Measurements from ENCODE around the gene ZMYND12.

The ZMYND12 gene

DNA sequence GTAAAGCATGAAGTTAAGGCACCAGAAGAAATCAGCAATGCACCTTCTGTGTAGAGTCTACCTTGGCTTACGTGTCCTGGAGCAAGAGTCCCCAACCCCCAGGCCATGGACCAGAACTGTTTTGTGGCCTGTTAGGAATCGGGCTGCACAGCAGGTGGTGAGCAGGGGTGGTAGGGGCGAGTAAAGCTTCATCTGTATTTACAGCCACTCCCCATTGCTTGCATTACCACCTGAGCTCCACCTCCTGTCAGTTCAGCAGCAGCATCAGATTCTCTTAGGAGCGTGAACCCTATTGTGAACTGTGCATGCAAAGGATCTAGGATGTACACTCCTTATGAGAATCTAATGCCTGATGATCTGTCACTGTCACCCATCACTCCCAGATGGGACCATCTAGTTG is 21.5 kb downstream of the ZMYND12 start:
- no peak for DNase-seq

DNA sequence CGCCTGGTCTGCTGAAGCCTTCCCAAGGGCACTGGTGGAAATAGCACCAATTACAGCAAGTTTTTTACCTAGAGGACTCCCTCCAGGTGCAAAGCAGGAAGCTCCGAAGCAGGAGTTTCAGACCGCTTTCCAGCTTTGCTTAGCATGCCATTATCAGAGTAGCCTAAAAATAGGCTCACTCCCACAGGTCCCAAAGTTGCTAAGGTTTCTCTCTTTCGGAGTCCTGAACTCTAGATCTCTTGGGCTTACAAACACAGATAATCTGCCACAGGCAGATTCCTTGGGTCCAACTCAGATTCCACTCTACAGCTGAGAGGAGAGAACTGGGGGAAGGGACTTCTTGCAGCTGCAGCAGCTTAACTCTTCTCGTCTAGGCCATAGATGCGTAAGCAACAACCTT is 22.5 kb downstream of the ZMYND12 start:
- no peak for DNase-seq

DNA sequence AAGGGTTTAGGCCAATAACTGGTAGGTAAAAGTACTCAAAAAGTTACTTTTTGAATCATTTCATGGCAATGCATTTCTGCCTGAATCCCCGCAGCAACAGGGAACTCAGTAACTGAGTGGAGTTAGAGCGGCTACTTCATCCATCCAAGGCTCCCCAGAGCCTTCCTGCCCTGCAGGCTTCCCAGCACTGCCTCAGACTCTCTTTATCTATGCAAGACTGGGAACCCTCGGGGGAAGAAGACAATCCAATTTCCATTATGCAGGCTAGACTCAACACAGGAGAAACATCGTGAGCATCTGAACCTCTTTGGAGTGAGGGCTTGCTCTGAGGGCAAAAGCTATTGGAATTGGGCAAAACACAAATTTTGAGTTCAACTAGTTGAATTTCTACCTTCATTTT is 23.1 kb downstream of the ZMYND12 start:
- no peak for DNase-seq

DNA sequence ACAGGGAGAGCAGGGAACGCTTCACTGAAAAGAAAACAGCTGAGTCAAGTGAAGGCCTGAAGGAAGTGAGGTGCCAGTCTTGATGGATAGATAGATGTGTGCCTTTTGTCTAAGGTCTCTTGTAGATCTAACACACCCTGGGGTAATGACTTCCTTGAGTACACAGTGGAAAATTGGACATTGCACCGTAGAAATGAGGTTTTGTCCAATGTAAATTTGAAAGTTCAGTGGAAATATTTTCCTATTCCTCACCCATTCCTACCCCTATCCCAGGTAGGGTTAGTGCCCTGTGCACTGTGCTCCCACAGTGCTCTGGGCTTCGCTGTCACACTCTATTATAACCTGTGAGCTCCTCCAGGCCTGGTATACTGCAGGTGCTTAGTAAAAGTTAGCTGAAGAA is 24.3 kb downstream of the ZMYND12 start:
- peak; percentile 22 for DNase-seq

DNA sequence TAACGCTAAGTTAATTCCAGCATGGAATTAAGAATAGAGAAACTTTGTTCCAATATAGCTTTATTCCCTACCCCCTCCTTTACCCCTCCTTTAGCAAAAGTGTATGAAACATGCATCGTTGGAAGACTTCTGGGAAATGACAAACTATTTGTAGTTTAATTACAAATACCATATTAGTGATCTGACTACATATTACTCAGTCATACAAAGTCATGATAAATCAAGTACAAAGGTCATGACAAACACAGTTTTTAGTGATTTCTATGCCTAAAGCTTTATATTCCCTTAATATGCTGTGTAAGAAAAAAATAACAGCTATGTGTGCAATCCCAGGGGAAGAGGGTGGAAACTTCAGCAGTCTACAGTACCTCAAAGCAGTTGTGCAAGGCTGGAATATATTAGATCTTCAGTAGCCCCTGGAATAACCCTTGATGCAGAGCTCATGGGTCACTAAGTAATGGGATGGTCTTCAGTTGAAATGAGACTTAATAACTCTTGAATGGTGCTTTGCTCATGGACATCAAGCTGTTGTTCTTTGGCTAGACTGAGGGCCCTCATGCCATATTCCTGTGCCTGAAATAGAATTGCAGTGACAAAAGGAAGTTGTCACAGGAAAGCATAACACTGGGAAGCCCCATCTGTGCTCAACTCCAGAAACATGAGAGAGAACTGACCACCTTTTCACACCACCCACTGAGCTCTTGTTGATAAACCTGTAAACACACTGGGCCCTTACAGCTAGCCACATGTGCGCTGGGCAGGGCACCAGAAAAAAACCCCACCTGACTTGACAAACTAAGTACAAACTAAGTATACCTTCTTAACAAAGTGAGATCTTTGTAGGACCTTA is 25.3 kb downstream of the ZMYND12 start:
- DNase-seq = no peak

DNA sequence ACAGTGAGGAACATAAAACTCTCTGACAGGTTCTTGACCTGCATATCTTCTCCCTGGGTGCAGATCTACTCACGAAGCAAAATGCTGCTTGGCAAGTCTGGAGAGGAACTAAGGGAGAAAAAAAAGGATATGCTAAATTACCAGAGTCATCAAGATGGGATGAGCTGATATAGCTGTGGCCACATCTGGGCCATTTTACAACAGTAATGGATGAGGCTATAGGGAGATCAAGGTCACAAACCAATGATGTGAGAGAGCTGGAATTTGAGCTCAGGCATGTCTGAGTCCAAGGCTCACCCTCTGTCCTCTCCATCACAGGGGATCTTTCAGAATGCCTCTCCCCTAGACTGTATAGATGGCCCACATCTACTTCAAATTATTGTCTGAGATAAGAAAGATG is 26.2 kb downstream of the ZMYND12 start:
- no peak for DNase-seq

DNA sequence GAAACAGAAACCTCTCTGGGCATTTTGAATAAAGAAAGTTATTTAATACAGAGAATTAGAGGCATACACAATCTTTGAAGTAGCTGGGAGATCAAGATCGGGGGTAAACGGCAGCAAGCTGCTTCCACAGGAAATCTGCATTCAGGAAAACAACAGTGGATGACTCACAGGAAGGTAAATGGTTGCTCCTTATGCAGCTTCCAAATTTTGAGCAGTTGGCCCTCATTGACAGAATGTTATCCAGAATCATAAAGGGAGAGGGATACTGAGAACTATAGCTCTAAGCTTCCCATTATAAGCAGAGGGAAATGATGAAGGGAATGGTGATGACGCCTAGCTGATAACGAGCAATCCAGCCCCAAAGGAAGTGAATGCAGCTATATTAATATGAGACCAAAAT is 28.6 kb downstream of the ZMYND12 start:
- no peak for DNase-seq

DNA sequence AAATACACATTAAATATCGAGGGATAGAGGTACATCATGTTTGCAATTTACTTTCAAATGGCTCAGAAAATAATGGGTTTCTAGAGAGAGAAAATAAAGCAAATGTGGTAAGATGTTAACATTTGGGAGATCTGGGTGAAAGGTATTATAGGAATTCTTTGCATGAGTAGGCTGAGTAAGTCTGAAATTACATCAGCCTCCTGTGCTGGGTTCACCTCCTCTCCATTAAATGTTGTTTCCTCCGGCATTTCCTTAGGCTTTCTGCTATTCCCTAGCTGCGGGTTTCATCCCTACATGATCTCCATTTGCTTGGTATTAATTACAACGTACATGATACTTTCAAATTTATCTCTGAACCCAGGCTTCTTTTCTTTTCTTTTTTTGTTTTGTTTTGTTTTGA is 31.6 kb downstream of the ZMYND12 start:
- no peak for DNase-seq

DNA sequence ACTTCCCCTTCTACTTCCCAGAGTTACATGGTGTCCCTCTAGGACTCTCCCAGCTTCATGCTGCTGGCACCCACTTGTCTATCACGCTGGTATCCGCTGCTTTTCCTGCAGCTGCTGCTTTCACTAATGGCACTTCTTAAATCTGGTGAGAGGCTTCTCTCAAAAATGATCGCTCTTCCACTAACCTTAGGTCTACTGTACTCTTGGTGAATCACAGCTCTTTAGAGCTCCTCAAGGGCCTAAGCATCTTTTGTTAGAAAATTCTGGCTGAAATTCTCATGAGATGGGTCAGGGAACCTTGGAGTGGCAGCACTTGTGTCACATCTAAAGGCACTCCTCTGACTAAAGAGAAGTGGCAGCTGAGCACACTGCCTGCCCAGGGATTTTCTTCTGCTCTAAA is 32.1 kb downstream of the ZMYND12 start:
- peak; percentile 51 for DNase-seq

DNA sequence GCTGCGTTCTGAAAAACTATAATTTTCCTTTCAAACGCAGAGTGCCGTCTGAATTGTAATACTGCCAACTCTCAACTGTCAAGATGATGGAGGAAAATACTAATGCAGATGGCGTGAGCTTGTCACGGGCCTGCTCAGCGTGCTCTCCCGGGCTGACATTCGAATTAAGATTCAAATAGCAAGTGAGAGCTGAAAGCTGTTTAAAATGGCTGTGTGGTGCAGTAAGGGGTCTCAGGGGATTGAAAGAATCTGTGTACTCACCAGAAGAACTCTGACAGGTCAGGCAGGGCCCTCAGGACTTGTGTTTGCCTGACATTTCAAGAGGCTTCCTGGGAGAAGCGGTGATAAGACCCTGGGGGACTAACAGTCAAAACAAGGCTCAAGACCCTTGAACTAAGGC is 33.1 kb downstream of the ZMYND12 start:
- peak; percentile 49 for DNase-seq

DNA sequence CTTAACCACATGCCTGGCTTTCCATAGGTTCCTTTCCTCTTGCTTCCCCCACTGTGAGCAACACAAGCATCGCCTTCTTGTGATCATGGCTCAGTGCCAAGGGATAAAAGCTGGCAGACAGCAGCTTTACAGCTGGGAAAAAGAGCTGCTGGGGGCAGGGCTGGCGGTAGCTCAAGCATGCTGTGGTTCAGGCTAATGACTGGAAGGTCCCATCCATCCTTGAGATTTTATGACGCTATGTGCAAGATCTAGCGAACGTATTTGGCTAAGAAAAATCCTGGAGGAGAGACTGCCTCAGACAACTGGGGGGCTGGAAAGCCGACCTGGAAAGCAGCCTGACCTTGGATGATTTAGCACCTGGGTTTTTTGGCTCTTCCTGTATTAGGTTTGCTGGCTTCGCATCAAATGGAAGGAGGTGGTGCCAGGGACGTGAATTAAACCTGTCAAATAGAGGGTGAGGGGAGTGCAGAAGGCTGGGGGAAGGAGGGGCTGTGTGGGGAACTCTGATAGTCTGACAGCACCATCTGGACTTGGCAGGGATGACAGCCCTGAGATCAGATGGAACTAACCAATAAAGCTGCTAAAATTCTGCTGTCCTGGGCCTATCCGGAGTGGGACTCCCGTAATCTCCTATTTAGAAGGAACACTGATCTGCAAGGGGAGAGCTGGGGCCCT is 34.8 kb downstream of the ZMYND12 start:
- DNase-seq = peak; percentile 97

DNA sequence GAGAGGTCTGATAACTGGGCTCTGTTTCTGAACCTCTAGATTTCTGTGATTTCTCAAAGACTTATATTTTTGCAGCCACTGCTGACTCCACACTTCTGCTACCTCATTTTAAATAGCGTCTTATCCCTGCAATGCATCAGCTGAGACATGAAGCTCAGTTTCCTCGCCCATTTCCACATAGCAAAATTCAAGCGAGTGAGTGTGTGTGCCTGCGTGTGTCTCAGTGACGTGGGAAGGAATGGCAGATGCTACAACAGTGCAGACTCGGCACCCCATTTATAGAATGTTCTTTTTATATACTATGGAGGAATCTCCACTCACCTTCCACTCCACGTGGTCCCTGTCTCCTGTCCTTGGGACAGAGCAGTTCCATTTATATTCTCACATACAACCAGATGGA is 35.7 kb downstream of the ZMYND12 start:
- no peak for DNase-seq

DNA sequence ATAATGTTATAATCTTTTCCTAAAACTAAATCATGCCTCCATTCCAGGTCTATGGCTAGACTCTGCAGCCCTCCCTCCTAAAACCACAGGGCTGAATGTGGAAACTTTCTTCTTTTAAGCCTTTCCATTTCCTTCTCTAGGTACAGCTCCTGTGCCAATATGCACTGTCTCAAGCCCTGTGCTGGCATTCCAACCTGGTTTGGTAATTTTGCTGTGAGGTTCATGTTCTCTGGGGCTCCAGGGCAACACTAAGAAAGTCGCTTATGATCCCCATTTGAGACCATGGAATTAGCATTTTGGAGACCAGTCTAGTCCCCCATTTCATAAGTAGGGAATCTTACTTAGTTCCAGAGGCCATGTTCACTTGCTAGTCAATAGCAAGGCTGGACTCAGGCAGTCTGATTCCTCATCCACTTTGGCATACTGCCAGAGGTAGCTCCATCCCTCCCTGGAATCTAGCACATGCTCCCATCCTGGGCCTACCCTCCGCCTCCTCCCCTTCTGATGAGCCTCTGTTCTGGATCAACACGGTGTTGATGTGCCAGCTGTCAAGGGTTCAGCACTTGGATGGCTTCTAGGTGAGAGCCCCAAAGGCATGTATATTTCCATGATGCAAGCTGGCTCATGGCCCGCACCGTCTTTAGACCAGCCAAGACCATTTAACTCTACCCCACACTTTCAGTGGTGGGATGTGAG is 36.5 kb downstream of the ZMYND12 start:
- DNase-seq = peak; percentile 63

DNA sequence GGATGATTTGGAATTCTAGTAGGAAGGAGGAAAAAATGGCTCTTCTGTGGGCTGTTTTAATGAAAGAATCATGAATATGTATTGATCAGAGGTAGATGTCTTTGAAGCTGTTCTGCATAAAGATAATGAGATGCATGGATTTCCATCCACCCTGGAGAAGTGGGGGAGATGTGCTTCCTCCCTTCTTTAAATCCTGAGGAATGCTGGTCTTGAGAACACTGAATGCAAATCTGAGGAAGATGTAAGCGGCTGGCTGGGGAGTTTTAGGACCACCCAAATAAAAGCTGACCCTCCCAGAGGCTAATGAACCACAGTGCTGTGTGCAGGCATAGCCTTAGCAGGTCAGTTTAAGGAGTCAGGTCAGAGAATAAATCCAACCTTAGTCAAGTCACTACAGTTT is 37.3 kb downstream of the ZMYND12 start:
- no peak for DNase-seq

DNA sequence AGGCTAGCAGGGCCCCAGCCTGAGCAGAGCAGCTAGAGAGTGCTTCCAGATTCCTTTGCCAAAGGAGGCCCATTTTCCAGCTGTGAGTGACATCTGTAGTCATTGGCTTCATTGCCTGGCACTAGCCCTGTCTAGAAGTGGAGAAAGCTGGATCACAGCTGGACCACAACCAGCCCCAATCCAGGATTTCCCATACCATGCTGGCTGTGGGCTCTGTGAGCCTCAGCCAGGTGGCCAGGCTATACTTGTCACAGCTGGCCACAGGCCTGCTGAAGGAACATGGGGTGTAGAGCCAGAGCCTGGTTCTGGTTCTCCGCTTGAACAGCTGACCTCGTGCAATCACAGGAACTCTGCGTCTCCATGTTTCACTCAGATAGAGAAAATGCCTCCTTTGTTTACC is 38.7 kb downstream of the ZMYND12 start:
- DNase-seq = no peak

DNA sequence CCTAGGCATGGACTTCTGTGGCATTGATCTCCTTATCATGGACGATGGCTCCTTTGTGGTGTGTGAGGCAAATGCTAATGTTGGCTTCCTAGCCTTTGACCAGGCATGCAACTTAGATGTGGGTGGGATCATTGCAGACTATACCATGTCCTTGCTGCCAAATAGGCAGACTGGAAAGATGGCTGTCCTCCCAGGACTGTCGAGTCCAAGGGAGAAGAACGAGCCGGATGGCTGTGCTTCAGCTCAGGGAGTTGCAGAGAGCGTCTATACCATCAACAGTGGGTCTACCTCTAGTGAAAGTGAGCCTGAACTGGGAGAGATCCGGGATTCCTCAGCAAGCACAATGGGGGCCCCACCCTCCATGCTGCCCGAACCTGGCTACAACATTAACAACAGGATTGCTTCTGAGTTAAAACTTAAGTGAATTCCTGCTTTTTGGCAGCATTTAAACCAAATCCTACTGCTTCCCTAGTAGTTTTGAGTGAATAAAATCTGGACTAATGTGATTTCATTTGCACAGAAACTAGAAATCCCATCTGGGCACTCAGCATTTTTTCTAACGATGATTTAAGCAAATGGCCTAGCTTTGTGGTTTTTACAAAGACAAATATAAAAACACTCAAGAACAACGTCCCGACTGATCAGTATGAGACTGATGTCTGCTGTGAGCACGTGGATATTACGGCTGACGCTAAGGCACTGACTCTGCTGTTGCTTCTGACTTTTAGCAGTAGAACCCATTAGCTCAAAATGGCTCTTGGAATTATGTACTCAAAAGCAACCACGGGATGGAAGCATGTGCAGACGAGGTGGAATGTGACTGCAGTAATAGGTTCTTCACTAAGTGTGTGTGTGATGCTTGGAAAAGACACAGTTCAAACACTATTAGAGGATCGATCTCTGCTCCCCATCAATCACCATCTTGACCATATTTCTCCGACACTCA is 41.0 kb downstream of the ZMYND12 start:
- DNase-seq = no peak

DNA sequence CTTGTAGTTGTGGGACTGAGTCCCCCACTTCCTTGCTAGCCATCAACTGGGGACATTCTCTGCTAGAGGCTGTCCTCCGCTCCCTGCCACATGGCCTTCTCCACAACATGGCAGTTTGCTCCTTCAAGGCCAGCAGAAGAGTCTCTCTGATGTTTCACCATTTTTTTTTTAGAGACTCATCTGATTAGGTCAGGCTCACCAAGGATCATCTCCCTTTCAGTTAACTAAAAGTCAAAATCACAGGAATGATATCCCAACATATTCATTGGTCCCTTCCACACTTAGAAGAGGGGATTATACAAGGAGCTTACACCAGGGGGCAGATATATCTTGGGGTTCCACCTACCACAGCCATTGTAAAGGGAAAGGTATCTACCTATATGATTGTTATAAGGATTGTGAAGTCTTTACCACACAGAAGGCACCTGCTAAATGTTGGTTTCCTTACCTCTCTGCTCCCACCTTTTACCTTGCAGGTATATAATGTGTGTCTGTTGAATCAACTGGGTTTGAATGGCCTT is 51.9 kb downstream of the ZMYND12 start:
- DNase-seq = no peak

DNA sequence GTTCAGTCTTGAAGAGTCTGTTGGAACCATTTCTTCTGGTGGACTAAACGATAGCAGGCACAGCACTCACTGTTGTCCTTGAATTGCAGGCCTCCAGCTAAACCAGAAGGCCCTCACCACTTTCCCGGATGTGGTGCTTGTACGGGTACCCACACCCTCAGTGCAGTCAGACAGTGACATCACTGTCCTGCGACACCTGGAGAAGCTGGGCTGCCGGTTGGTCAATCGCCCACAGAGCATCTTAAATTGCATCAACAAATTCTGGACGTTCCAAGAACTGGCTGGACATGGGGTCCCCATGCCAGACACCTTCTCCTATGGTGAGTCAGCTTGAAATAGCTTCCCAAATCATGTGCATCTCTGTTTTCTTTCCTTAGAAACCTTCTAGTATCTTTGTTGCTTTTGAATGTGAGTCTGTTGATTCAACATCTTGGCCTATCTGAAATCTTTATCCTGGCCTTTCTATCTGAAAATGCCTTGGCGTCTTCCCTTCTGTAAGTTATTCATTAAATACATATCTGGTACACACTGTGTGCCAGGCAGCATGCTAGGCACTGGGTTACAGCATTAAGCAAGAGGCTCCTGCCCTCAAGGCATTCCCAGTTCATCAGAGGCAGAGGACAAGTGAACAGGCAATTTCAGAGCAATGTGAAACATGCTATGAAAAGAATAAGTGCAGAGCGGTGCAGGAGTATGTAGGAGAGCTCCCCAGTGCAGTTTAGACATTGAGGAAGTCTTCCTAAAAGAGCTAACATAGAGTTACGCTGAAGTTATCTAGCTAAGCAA is 56.3 kb downstream of the ZMYND12 start:
- no peak for DNase-seq

DNA sequence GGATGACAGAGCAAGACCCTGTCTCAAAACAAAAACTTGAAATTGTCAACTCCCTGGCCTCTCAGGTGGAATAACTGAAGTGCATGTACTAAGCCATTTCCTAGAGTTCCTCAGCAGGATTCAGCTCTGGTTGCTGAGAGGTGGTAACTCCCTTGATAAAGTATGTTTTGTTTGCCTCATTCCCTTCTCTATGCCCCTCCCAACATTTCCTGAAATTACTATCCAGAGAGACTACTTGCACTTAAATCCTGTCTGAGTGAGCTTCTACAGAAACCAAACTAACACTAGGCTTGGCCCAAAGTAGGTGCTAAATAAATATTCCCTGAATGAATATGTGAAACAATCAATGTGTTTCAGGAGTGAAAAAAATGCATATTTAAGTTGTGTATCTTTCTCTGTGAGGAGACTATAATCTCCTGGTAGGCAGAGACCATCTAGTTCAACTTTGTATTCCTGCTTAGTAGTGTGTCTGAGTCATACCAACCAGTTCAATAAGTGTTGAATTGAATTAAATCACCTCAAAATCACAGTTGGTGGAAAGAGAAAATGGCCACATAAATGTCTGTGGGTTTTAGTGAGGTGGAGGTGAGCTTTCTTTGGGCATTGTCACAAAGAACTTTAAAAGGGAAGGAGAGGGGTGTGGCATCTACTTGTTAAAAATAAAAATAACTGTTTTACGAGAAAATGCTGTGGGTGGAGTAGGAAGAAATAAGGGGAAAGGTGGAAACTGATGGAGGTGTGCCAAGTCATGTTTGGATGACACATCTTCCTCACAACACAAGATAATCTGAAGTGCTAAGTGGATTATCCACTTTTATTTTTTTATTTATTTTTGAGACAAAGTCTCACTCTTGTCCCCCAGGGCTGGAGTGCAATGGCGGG is 62.6 kb downstream of the ZMYND12 start:
- DNase-seq = no peak

DNA sequence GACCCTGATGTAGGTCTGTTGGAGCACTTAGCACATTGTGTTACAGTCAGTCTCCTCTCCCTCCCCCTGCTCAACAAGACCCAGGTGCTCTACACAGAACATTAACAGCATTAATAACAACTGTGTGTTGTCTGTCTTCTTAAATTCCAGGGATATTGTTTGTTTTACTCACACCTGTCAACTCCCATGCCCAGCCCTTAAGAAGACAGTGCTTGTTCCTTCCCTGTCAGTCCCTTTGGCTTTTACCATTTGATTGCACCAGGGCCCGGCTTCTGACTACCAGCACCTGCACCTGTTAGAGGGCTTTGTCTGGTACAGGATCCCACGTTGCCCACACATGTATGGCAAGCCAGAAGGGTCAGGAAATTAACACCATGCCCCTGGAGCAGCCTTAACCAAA is 63.6 kb downstream of the ZMYND12 start:
- peak; percentile 75 for DNase-seq

DNA sequence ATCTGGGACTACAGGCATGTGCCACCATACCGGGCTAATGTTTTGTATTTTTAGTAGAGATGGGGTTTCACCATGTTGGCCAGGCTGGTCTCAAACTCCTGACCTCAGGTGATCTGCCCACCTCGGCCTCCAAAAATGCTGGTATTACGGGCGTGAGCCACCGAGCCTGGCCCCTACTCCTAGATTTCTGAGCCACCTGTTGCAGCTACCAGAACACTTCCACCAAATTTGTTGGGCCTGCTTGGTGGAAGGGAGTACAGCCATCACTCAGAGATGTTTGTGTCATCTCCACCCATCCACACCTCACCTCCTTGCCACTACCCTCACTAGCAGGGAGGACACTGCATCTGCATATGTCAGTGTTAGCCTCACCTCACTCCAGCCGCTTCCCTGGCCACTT is 69.8 kb downstream of the ZMYND12 start:
- no peak for DNase-seq
